DOHH2 (cell line): Measurements from ENCODE around the gene KIRREL3.

Source experiments
- H3F3A ChIP-seq: fragments of 200-600 bp; sonication (generic), shearing (Covaris generic); 2 replicates; pipeline ENCODE4 v1.6.0; 2016; ENCODE audit warnings: antibody characterized with exemption, mild to moderate bottlenecking; ENCODE audit not compliant: control insufficient read depth, insufficient read depth
- H3K27ac ChIP-seq: fragments of 200-600 bp; sonication (generic); 2 replicates; pipeline ENCODE4 v1.5.1; 2014; ENCODE audit warnings: low read depth, mild to moderate bottlenecking, low read length, moderate library complexity
- H3K27me3 ChIP-seq: fragments of 200-600 bp; sonication (generic); 2 replicates; pipeline ENCODE4 v1.6.1; 2014; ENCODE audit warnings: mild to moderate bottlenecking, low read length, mixed read lengths; ENCODE audit not compliant: control insufficient read depth
- H3K36me3 ChIP-seq: fragments of 200-600 bp; sonication (generic); 2 replicates; pipeline ENCODE4 v1.6.1; 2014; ENCODE audit warnings: mild to moderate bottlenecking, low read length, moderate library complexity, mixed read lengths; ENCODE audit not compliant: control insufficient read depth
- H3K4me1 ChIP-seq: fragments of 200-600 bp; sonication (generic); 2 replicates; pipeline ENCODE4 v1.6.1; 2014; ENCODE audit warnings: mild to moderate bottlenecking, low read length, mixed read lengths; ENCODE audit not compliant: control insufficient read depth
- H3K4me2 ChIP-seq: fragments of 200-600 bp; sonication (generic); 2 replicates; pipeline ENCODE4 v1.6.0; 2014; ENCODE audit warnings: mild to moderate bottlenecking, low read length, moderate library complexity
- H3K4me3 ChIP-seq: fragments of 200-600 bp; sonication (generic); 2 replicates; pipeline ENCODE4 v1.5.1; 2014; ENCODE audit warnings: mild to moderate bottlenecking, low read length, mixed read lengths
- H3K79me2 ChIP-seq: fragments of 200-600 bp; sonication (generic); 2 replicates; pipeline ENCODE4 v1.6.1; 2014; ENCODE audit warnings: mild to moderate bottlenecking, low read length, mixed read lengths; ENCODE audit not compliant: control insufficient read depth
- H3K9me2 ChIP-seq: fragments of 200-600 bp; sonication (generic); replicated peaks from 2 replicates; pipeline ENCODE4 v1.6.1; 2014; ENCODE audit warnings: mild to moderate bottlenecking, low read length, mixed read lengths; ENCODE audit not compliant: control insufficient read depth
- H3K9me3 ChIP-seq: fragments of 200-600 bp; sonication (generic); 2 replicates; pipeline ENCODE4 v1.6.1; 2014; ENCODE audit warnings: antibody characterized with exemption, low read length, mixed read lengths; ENCODE audit not compliant: control insufficient read depth, insufficient read depth
- H4K20me1 ChIP-seq: fragments of 200-600 bp; sonication (generic); 2 replicates; pipeline ENCODE4 v1.6.0; 2014; ENCODE audit warnings: low read depth, mild to moderate bottlenecking, antibody characterized with exemption, low read length, moderate library complexity; ENCODE audit not compliant: control insufficient read depth, insufficient read depth
- CTCF ChIP-seq: fragments of 200-600 bp; sonication (generic); IDR thresholded peaks from one replicate; pipeline ENCODE4 v1.5.1; 2014; ENCODE audit warnings: antibody characterized with exemption, mild to moderate bottlenecking, low read depth, low read length; ENCODE audit not compliant: poor library complexity, severe bottlenecking
- EZH2phosphoT487 ChIP-seq: fragments of 200-600 bp; sonication (generic); IDR thresholded peaks from 2 replicates; pipeline ENCODE4 v1.6.1; 2017; ENCODE audit warnings: borderline replicate concordance, mild to moderate bottlenecking, antibody characterized with exemption, low read length, moderate library complexity, mixed read lengths

The KIRREL3 gene

GRCh38 chr11:126991596-126991995 lies 9.0 kb downstream of the KIRREL3 start:
- no peaks in the 10 kb centered on the region for H3F3A ChIP-seq
- no peaks in the 10 kb centered on the region for H3K9me3 ChIP-seq
- no peaks in the 10 kb centered on the region for H3K4me1 ChIP-seq
- no peaks in the 10 kb centered on the region for H3K9me2 ChIP-seq
- H3K4me2 ChIP-seq = no peak overlapping the region
- no peaks in the 10 kb centered on the region for H3K36me3 ChIP-seq
- TF ChIP-seq EZH2phosphoT487 (no peak), CTCF (no peak)
- peaks cover 10% of the 10 kb centered on the region for H3K27me3 ChIP-seq
- no peaks in the 10 kb centered on the region for H3K79me2 ChIP-seq
- H3K27ac ChIP-seq = no peak overlapping the region
- no peak overlapping the region for H3K4me3 ChIP-seq
- H4K20me1 ChIP-seq = no peaks in the 10 kb centered on the region

GRCh38 chr11:126990716-126991480 lies 9.7 kb downstream of the KIRREL3 start:
- Histone ChIP-seq H3K9me3 (no peaks in the 10 kb centered on the region), H3K4me2 (no peak overlapping the region), H4K20me1 (no peaks in the 10 kb centered on the region), H3K27ac (no peak overlapping the region), H3K27me3 (peaks cover 10% of the 10 kb centered on the region), H3K36me3 (no peaks in the 10 kb centered on the region), H3K79me2 (no peaks in the 10 kb centered on the region), H3K9me2 (no peaks in the 10 kb centered on the region), H3F3A (no peaks in the 10 kb centered on the region), H3K4me3 (no peak overlapping the region), H3K4me1 (no peaks in the 10 kb centered on the region)
- TF ChIP-seq CTCF (peak; percentile 46), EZH2phosphoT487 (no peak)

- Histone ChIP-seq H3K4me2 (no peak overlapping the region), H3K27ac (no peak overlapping the region), H3K4me3 (no peak overlapping the region), H3K79me2 (no peaks in the 10 kb centered on the region), H3F3A (no peaks in the 10 kb centered on the region), H3K27me3 (peaks cover 10% of the 10 kb centered on the region), H3K4me1 (no peaks in the 10 kb centered on the region), H4K20me1 (no peaks in the 10 kb centered on the region), H3K36me3 (no peaks in the 10 kb centered on the region), H3K9me2 (no peaks in the 10 kb centered on the region), H3K9me3 (no peaks in the 10 kb centered on the region)
- peak; percentile 89 for TF ChIP-seq CTCF
- no peak for TF ChIP-seq EZH2phosphoT487
Measured at GRCh38 chr11:126989942-126990715, 10.4 kb downstream of the KIRREL3 start.
